ES-I3 (cell line): ENCODE results near the gene MTSS2.

Source experiments
- H3K36me3 ChIP-seq: 2 replicates; pipeline ENCODE4 v1.6.1; 2013; ENCODE audit warnings: mild to moderate bottlenecking, low read length, control low read depth, moderate library complexity; ENCODE audit not compliant: insufficient read depth
- H3K4me1 ChIP-seq: 2 replicates; pipeline ENCODE4 v1.6.1; 2013; ENCODE audit warnings: mild to moderate bottlenecking, control low read depth, low read length; ENCODE audit not compliant: insufficient read depth
- H3K9ac ChIP-seq: 2 replicates; pipeline ENCODE4 v1.6.1; 2013; ENCODE audit warnings: low read depth, mild to moderate bottlenecking, low read length, moderate library complexity
- H3K9me3 ChIP-seq: 2 replicates; pipeline ENCODE4 v1.6.1; 2013; ENCODE audit warnings: mild to moderate bottlenecking, low read length, moderate library complexity; ENCODE audit not compliant: control insufficient read depth, insufficient read depth

The MTSS2 gene

DNA sequence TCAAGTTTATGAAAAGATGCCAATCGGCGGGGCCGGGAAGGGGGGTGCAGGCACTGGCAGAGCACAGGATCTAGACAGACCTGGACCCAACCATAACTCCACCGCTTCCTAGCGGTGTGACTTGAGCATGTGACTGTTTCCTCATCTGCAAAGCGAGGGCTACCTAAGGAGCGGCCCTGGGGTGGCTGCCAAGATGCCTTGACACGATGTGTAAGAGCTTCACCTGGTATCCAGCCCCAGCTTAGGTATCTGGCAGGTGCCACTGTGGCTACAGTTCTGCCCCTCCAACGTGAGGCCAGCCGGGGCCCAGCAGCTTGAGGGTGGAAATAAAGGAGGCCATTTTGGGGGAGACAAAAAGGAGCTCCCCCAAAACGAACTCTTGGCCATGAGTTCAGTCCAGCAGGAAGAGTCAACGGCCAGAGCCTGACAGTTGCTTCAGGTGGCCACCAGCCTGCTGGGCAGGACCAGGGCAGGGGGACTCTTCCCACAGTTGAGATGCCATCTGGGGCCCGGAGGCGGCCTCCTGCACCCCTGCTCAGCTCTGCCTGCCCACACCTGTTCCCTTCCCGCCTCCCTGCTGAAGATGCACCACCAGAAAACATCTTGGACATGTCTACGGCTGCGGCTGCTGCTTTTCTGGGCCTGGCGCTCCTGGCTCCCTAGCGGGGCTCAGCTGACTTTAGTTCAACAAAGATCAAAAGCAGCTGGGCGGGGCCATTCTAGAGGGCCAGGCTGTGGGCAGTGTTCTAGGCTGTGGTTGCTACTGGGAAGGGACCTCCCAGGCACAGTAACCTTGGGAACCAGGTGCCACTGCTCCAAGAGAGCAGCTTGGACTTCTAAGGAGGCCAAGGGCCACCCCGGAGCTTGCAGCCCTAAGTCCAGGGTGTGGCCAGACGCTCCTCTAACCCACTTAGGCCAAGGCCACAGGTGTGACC lies 3.4 kb upstream of the MTSS2 start:
- H3K9me3 ChIP-seq: no peaks in the 10 kb centered on the region
- no peak overlapping the region for H3K9ac ChIP-seq
- H3K36me3 ChIP-seq: no peaks in the 10 kb centered on the region
- H3K4me1 ChIP-seq: peaks cover 32% of the 10 kb centered on the region

DNA sequence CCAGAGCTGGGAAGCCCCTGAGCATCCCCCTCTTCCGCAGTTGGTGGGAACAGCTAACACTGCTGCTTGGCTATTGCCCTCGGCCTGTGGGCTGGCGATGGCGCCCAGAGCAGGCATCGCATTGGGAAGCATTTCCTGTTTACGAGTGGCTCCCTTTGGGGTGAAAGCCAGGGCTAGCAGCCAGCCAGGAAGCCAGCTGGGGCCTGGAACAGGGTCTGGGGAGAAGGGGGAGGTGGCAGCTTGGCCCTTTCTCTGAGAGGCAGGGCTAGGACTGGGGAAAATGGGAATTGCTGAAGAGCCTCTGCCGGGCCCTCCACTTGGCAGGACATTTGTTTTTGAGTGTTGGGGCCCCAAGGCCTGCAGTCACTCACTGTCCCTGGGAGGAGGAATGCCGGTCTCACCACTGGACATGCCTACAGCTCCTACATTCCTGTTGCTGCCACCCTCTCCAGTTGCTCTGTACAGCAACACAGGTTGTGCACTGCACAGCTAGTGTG lies 2.4 kb upstream of the MTSS2 start:
- Histone ChIP-seq H3K9me3 (no peaks in the 10 kb centered on the region), H3K9ac (no peak overlapping the region), H3K36me3 (no peaks in the 10 kb centered on the region), H3K4me1 (peaks cover 23% of the 10 kb centered on the region)

DNA sequence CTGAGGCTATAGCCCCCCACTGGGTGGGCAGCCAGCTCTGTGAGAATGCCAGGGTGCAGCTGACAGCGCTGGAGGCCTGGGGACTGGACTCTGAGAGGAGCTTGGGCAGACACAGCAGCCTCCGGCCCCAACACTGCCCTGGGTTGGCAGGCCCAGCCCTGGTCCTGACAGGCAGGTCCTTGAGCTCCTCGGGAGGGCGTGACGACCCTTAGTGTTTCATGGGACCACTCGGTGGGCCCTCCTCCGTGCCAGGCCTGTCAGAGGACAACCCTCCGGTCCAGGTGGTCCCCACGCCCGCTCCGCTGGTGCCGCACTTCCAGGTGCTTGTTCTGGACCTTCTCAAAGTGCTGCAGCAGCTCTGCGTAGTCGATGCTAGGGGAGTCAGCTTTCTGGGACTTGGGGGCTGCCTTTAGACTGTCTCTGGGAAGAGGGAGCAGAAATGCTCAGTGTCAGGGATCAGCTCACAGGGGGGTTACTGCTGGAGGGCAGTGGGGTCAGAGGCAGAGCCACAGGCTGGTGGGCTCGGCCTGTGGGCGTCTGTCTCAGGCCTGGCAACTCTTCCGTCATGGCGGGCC lies 1.9 kb upstream of the MTSS2 start:
- Histone ChIP-seq H3K9me3 (no peaks in the 10 kb centered on the region), H3K4me1 (peaks cover 23% of the 10 kb centered on the region), H3K36me3 (no peaks in the 10 kb centered on the region), H3K9ac (no peak overlapping the region)

DNA sequence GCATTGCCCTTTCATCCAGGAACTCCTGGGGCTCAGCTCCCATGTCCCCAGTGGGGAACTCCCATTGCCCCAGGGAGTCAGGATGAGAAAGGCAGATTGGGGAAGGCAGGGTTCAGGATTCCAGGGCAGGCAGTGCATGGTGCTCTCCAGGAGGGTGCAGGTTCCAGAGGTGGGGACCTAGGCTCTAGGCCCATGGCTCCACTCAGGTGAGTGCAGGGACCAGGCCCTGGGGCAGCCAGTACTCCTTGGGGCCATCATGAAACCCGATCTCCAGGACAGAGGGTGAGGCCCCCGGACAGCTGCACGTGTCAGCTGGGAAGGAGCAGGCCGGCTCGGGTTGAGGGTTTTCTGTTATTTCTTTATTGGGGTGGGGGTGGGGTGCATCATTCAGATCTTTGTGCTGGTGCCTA lies 1.3 kb upstream of the MTSS2 start:
- H3K36me3 ChIP-seq: no peaks in the 10 kb centered on the region
- H3K9me3 ChIP-seq: no peaks in the 10 kb centered on the region
- no peak overlapping the region for H3K9ac ChIP-seq
- peaks cover 23% of the 10 kb centered on the region for H3K4me1 ChIP-seq

DNA sequence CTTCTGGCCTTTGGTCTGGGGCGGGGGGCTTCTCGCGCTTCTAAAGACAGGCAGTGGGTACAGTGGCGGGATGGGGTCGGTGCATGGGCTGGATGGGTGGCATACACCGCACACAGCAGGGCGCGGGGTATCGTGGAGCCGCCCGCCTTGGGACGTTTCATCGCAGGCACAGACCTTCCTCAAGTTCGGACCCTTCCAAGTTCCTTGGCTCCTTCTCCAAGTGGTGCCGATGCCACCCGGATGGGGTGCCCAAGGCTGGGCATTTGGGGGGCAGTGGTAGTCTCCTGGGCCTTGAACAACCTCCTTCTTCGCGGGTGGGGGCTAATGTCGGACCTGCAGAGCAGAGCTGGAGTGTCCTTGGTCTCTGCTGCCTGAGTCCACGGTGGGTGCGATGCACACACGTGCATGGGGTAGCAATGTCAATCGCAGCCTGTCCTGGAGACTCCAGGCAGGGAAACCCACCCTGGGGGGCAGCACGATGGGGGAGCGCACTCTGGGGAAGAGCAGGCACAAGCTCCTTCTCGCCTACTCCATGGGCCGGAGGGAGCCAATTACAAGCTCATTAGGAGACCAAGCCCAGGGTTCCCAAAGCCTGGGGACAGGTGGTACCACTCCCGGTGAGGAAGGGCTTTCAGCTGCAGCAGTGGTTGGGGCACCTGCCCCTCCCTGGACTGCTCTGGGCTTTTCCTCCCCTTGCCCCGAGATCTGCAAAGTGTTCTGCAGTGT lies 686 bp upstream of the MTSS2 start:
- no peaks in the 10 kb centered on the region for H3K36me3 ChIP-seq
- peaks cover 23% of the 10 kb centered on the region for H3K4me1 ChIP-seq
- H3K9me3 ChIP-seq: no peaks in the 10 kb centered on the region
- H3K9ac ChIP-seq: peak overlapping the region; percentile 77; the same call in 1 of the 2 replicates

DNA sequence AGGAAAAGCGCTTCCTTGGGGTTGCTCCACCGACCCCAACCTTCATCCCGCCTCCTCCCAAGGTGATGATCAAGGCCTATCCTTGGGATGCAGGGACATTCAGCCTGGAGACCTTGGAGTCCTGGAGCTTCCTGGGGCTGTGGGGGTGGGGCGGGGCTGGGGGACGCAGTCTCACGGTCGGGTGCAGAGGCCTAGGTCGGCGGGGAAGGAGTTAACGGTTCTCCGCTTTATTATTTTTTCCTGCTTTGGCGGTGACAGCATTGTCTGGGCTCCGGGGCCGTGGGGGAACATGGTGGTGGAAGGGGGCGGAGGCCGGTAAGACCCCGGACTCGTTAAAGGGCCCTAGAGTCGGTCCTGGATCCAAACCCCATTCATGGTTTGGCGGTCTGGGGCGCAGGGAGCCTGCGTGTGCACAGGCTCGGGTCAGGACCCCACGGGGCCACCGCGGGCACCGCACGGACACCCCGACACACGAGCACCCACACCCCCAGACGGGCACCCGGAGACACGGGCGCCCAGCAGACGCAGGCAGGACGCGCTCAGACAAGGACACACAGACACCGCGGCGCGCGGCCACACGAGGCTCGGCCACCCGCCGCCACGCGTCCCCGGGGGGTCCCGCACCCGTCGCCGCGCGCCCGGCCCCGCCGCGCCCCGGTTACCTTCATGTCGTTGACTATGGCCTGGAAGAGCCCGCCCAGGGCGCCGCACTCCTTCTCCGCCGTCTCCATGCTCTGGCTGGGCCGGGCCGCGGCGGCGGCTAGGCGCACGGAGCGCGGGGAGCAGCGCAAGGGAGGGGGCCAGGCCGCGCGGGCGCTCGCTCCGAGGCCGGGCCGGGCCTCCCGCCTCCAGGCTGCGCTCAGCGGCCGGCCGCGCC lies 554 bp downstream of the MTSS2 start:
- Histone ChIP-seq H3K4me1 (peaks cover 28% of the 10 kb centered on the region), H3K36me3 (no peaks in the 10 kb centered on the region), H3K9ac (peak overlapping the region; percentile 82), H3K9me3 (no peaks in the 10 kb centered on the region)

DNA sequence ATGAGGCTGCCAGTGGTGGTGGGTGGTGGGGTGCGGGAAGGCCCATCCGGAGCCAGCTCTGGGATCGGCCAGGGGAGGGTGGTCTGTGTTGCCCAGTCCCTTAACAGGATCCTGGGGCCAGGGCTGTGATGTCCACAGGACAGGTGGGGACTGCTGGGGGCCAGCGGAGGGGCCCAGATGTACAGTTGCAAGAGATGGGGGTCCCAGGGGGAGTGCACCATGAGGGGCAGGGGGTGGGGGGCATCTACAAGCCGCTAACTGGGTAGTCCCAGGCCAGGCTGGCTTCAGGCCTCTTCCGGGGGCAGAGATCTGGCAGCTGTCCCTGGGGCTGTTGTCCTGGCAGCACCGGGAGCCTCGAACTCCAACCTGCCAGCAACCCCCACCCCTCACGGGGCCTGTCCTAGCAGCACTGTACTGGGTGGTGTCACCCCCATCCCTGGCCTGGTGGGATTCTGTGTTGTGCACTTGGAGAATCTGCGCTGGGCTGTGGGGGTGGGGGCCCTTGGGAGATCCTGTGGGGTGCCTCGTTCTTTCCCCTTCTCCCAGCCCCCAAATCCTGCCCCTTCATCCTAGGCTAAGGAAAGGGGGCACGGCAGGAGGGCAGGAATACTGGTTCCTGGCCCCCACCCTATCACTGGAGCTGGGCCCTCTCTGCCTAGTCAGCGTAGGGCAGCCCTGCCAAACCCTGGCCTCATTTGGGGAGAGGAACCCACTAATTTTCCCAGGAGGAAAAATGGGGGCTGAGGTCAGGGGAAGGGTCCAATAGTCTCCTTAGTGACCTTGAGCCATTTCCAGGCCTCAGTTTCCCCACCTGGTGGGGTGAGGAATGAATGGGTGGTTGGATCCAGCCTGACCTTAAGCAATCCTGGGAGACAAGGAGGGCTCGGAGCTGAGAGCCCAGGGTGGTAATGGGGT lies 1.4 kb downstream of the MTSS2 start:
- peak overlapping the region; percentile 82; the same call in 1 of the 2 replicates for H3K9ac ChIP-seq
- H3K36me3 ChIP-seq: no peaks in the 10 kb centered on the region
- peaks cover 28% of the 10 kb centered on the region for H3K4me1 ChIP-seq
- no peaks in the 10 kb centered on the region for H3K9me3 ChIP-seq

DNA sequence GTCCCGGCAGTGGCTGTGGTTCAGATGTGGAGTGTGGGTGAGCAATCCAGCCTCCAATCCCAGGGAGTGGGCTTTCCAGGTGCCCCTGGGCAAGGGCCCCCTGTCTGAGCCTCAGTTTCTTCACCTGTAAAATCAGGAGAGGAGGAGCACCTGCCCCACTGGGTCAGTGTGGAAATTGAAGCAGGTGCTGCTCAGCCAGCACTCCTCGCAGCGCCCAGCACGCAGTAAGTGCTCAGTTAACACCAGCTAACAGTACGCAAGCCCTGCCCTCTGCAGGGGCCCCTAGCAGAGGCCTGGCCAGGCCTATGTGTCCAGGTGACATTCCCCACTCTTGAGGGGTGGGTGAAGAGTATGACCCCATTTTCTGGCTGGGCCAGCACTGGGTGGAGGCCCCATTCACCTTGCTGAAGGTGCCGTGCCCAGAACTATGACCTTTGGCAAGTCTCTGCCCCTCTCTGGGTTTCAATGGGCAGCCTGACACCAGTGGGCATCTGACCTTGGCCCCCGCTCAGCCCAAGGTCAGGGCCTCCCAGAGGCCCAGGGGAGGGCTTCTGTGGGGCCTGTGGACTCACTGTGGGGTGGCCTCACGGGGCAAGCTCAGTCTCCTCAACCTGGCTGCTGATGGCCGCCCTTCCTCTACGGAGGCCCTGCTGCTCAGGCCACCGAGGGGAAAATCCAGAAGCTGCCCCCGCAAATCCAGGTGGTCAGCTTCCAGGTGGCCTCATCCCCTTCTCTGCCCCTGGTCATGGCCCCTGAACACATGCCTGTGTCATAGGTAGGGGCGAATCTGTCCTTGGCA lies 2.5 kb downstream of the MTSS2 start:
- H3K36me3 ChIP-seq: no peaks in the 10 kb centered on the region
- no peak overlapping the region for H3K9ac ChIP-seq
- H3K9me3 ChIP-seq: no peaks in the 10 kb centered on the region
- peaks cover 25% of the 10 kb centered on the region for H3K4me1 ChIP-seq

DNA sequence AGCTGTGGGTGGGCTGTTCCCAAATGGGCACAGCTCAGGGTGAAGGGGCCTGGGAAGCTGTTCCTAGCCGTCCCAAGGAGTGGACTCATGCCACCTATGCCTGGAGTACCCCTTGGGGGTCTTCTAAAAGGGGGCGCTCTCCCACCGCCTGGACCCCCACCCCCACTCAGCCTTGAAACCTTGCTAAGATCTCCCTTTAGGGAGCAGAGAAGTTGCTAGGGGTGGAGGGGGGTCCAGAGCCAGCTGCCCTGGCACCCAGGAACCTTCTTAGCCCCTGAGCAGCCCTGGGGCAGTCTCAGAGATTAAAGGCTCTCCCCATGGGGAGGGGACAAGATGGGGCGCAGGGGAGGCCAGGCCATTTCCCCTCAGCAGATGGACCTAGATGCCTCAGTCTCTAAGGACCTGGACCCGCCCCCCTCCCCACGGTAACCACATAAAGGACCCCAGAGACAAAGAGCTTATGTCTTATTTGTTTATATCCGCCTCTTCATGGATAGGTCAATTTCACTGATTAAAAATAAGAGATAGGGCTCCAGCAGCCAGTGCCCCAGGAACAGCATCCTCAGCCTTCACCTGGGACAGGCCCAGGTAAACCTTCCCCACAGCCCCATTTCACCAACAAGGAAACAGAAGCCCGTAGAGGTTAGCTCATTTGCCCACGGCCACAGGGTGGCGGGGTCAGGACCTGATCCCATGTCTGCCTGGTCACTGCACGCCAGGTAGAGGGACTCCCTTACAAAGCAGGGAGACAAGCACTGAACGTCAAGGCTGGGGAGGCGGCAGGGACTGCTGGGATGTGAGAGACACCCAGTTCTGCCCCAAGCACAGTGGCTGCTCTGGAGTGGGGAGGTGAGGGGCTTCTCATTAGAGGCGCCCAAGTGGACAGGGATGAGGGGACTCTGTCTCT lies 3.4 kb downstream of the MTSS2 start:
- H3K9me3 ChIP-seq: no peaks in the 10 kb centered on the region
- peaks cover 22% of the 10 kb centered on the region for H3K4me1 ChIP-seq
- H3K9ac ChIP-seq: no peak overlapping the region
- H3K36me3 ChIP-seq: no peaks in the 10 kb centered on the region

DNA sequence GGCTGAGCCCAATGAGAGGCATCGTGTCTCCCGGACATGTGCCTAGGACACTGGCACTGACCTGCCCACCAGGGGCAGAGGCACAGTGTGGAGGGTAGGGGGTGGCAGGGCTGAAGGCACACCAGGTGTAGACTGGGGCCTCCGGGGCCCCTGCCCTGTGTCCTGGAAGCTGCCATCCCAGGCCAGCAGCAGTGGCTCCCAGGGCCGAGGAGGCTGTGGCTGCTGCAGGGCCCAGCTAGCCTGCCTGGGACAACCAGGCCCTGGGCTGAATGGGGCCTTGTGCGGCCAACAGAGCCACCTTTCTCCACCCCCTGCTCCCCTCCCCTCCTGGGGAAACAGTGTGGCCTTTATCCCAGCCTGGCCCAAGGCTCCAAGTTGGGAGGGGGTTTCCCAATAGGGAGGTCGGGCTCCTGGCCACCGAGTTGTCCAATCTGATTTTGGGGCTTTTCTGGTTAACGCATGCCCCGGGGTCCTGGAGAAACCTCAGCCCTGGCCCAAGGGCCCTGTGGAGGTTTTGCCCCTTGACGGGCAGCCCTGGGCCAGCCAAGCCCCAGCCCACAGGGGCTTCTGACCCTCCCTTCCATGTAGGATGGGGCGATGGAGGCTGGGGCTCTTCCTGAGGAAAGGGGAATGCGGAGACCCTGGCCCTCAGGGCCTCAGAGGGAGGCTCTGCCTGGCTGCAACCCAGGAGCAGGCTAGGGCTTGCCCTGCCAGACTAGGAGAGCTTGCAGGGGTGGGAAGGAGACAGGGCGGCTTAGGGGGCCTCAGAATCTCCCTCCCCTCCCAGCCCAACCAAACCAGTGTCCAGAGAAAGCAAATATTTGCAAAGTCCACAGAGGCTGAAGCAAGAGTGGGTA lies 4.2 kb downstream of the MTSS2 start:
- H3K4me1 ChIP-seq: peaks cover 14% of the 10 kb centered on the region

More for the DNA sequence above, 4.2 kb downstream of the MTSS2 start:
- Histone ChIP-seq H3K9me3 (no peaks in the 10 kb centered on the region), H3K9ac (no peak overlapping the region), H3K36me3 (no peaks in the 10 kb centered on the region)
